NCI-H748 (cell line): ENCODE results near the gene GDPD4.

Source experiments
- DNase-seq: peaks from one replicate; lab custom pipeline; 2025; ENCODE audit not compliant: unreplicated experiment; lab: John Stamatoyannopoulos, UW

The GDPD4 gene

DNA sequence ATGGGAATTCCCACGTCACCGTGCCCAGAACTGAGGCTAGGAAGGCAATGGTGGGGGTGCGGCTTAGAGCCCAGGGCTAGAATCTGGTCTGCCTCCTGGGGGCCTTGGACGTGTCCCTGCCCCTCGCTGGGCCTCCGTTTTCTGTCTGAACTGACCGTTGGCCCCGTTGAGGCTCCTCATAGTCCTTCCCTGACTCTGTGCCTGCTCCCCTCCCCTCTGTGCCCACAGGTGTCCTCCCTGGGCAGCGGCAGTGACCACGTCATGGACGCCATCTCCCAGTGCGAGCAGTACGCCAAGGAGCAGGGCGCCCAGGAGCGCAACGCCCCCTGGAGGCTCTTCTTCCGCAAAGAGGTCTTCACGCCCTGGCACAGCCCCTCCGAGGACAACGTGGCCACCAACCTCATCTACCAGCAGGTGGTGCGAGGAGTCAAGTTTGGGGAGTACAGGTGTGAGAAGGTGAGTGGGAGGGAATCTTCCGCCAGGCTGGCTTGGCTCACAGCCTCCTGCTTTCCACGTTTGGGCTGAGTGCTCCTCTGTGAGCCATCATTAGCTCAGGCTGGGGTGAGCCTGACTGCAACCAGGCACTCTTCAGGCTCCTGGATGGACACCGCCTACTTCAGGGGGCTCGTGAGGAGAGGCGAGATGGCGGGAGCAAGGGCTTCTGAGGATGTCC is 109.5 kb downstream of the GDPD4 start:
- DNase-seq = peak; percentile 91

GRCh38 chr11:77191429-77191822 is 110.1 kb downstream of the GDPD4 start:
- peak; percentile 15 for DNase-seq

GRCh38 chr11:77190331-77191075 is 111.0 kb downstream of the GDPD4 start:
- no peak for DNase-seq

DNA sequence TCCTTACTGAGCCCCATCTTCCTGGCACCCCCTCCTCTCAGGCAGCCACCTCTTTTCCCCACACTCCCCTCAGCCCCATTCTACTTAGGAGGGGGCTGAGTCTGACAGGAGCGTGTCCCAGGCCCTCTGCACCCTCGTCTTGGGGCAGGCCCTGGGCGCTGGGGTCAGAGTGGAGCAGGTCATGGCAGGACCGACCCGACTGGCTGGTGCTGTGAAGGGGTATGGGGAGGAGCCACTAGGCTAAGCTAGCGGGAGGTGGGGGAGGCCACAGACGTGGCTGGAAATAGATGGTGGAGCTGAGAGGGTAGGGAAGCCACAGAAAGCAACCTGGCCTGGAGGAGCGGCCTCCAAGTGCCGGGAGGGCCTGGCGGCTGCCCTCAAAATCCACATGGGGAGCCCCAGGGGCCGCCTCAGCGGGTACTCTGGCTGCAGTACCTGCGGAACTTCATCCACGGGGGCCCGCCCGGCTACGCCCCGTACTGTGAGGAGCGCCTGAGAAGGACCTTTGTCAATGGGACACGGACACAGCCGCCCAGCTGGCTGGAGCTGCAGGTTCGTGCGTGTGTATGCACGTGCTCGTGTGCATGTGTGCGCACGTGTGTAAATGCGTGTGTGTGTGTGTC is 111.8 kb downstream of the GDPD4 start:
- no peak for DNase-seq

- DNase-seq = peak; percentile 81
Measured at GRCh38 chr11:77188633-77189491, 112.6 kb downstream of the GDPD4 start.

GRCh38 chr11:77187776-77188632 is 113.5 kb downstream of the GDPD4 start:
- DNase-seq = peak; percentile 64

DNA sequence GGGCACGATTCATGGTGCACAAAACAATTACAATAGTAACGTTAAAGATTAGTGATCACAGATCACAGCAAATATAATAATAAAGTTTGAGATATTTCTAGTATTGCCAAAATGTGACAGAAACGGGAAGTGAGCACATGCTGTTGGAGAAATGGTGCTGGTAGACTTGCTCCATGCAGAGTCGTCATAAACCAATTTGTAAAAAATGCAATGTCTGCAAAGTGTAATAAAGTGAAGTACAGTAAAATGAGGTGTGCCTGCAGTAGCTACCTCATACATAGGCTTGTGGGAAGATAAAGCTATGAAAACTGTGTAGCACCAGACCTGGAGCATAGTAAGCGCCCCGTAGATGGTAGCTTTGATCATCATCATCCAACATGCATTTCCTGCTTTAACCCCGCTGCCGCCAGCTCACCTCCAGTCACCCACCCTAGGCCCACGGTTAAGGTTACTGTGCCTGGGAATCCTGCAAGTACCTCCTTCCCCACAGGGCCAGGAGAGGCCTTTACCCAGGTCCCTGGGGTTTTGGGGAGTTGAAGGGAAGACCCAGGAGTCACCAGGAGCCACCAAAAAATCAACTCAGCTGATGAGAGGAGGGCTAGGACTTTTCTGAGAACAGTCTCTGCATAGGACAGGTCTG is 114.3 kb downstream of the GDPD4 start:
- DNase-seq = no peak

DNA sequence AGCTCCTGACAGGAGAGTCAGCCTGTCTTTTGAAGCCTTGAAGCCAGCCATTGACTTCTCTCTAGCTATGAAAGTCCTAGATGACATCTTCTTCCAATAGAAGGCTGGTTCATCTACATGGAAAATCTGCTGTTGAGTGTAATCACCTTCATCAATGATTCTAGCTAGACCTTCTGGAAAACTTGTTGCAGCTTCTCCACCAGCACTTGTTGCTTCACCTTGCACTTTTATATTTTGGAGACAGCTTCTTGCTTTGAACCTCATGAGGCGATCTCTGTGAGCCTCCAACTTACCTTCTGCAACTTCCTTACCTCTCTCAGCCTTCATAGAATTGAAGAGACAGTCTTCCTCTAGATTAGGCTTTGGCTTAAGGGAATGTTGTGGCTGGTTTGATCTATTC is 115.2 kb downstream of the GDPD4 start:
- no peak for DNase-seq

- no peak for DNase-seq
Measured at GRCh38 chr11:77184136-77184860, 117.2 kb downstream of the GDPD4 start.

DNA sequence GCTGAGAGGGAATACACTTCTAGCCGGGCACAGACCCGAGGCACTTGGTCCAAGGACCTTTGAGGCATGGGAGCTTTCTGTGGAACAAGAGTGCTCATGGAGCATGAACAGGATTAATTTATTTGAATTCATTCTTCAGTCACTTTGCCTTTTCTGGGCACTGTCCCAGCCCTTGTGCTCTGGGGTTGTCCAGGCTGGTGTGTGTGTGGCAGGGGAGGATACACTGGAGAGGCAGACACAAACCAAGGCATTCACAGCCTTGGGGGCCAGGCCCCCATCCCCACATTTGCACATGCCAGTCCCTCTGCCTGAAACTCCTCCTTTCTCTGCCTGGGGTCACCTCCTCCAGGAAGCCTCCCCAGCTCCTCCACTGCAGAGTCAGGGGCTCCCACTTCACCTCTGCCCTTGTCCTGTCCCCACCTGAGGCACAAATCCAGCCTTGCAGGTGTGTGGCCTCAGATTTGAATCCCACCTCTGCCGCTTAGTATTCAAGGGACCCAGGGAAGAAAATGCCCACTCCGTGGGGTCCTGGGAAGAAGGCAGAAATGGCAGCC is 118.0 kb downstream of the GDPD4 start:
- DNase-seq = no peak

- no peak for DNase-seq
Measured at GRCh38 chr11:77182542-77183430, 118.7 kb downstream of the GDPD4 start.

- no peak for DNase-seq
Measured at GRCh38 chr11:77181799-77182541, 119.5 kb downstream of the GDPD4 start.

DNA sequence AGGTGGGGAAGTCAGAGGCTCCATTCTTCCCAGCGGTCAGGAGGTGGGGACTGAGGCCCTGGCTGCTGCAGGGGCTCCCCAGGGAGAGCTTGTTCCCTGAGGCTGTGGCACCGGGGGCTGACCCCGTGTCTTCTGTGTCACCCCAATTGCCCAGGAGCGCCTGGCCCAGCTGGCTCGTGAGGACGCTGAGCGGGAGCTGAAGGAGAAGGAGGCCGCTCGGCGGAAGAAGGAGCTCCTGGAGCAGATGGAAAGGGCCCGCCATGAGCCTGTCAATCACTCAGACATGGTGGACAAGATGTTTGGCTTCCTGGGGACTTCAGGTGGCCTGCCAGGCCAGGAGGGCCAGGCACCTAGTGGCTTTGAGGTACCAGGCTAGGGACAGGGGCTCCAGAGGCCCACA is 120.3 kb downstream of the GDPD4 start:
- no peak for DNase-seq

DNA sequence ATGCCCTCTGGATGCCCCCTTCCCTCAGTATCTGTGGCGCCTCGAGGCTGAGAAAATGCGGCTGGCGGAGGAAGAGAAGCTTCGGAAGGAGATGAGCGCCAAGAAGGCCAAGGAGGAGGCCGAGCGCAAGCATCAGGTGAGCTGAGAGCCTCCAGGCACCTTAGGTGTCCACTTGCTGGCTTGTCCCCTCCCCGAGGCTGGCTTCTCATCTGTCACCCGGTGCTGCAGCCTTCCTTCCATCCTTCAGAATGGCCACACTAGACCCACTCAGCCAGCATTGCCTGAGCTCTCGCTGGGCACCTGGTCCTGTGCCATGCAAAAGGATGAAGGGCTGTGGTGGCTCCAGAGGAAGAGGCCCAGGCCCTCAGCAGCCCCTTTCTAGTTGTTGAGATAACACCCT is 121.1 kb downstream of the GDPD4 start:
- DNase-seq = no peak

- DNase-seq = no peak
Measured at GRCh38 chr11:77179681-77180080, 121.8 kb downstream of the GDPD4 start.

DNA sequence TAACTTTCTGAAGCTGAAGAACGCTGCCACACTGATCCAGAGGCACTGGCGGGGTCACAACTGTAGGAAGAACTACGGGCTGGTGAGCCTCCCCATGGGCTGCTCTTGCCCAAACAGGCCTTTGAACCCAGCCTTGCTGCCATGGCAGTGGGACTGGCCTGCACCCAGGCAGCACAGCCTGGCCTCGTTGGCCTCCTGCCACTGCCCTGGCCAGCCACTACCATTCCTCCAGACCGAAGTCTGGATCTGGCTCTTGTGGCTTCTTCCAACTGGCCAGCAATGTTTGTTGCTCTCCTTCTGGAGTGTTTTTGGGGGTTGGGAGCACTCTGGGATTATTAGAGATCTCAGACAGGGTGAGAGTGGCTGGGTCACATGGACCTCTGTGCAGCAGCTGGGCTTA is 122.4 kb downstream of the GDPD4 start:
- no peak for DNase-seq

DNA sequence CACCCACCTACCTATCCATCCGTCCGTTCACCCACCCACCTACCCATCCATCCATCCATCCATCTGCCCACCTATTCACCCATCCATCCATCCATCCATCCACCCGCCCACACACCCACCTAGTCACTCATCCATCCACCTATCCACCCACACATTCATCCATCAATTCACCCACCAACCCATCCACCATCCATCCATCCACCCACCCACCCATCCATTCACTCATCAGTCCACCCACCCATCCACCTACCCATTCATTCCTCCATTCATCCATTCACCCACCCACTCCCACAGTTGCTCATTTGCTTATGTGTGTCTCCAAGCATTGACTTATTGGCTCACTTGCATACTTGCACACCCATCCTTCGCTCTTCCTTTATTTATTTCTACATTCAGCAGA is 123.3 kb downstream of the GDPD4 start:
- no peak for DNase-seq
